ENCODE data around the gene CEP57.

Gene CEP57

DNA sequence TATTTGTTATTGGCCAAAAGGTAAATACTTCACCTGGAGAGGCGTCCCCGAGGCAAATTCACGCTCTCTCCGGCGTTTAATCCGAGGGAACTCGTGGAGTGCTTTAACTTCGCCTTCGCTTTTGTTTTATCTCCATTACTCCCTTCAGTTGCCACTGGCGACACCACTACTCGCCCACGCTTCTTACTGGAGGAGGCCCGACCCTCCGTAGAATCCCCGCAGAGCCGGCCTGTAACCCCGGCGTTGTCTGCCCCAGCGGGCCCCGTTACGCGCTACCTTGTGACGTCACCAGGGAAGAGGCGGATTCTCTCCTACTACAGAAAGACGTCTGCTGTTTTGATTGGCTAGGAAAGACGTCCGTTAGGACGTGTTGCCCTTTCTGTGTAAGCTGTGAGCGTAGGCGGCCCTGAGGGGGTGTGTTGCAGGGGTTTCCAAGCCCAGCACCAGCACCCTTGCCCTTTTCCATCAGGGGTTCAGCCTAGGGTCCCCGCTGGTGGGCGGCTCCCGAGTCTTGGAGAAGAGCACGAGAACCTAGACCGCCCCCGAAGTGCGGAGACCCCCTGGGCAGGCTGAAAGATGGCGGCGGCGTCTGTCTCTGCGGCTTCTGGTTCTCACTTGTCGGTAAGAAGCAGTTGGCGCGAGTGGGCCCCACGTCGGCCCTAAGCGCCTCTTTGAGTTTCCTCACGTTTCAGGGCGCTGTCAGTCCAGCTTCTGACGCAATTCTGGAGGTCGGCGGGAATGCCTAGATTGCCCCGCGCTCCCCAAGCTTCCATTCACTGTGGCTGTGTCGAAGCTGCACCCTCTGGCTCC, at the start of gene CEP57:
TSS of gene CEP57 (plus strand) at position 376 of the 810 bp plus-strand sequence. CDS start at position 577, 201 bp downstream.
- DNase-seq: peak; percentile 88

DNA sequence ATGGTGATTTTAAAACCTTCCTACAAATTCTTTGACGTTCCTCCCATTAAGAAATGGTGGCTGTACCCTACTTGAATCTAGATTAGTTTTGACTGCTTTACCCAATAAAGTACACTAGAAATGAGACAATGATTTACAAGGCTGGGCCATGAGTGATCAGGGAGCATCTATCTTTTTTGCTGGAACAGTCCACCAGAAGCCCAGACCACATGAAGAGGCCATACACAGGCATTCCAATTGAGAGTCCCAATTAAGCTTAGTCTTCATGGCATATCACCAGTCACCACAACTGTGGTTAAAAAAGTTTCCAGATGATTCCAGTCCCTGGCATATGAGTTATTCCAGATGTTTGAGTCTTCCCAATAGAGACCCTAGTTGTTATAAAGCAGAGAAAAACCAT, 40.2 kb upstream of the CEP57 start:
- no peak for DNase-seq

- DNase-seq: no peak
Measured at GRCh38 chr11:95751515-95751914, 38.8 kb upstream of the CEP57 start.

DNA sequence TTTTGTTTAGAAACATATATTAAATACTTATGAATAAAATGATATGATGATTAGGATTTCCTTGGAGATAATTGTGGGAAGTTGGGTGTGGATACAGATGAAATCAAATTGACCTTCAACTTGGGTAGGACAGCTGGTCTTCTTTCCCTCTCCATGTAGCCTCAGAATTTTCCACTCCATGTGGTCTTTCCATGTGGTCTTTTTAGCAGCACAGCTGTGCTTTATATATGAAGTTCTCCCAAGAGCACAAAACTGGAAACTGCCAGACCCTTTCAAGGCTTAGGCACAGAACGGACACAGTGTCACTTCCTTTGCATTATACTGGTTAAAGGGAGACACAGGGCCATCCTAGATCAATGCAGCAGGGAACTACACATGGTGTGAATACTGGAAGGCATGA, 29.4 kb upstream of the CEP57 start:
- no peak for DNase-seq

DNA sequence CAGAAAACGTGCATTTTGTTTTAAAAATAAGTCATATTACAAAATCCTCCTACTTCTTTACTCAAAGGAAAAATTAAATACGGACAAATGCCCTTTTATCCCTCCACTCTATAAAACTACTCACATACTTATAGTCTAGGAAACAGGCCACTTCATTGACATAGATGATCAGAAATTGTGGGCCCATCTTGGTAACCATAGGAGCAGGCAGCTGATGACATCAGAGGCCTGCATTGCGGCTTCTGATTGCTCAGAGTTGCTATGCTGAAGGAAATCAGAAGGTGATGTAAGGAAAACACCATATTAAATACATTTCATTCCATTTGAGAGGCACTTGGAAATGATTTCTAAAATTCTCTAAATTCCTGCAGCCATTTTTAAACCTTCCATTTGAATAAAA, 27.8 kb upstream of the CEP57 start:
- no peak for DNase-seq

GRCh38 chr11:95764267-95764898, 25.9 kb upstream of the CEP57 start:
- DNase-seq: peak; percentile 30

GRCh38 chr11:95766701-95767100, 23.6 kb upstream of the CEP57 start:
- no peak for DNase-seq

DNA sequence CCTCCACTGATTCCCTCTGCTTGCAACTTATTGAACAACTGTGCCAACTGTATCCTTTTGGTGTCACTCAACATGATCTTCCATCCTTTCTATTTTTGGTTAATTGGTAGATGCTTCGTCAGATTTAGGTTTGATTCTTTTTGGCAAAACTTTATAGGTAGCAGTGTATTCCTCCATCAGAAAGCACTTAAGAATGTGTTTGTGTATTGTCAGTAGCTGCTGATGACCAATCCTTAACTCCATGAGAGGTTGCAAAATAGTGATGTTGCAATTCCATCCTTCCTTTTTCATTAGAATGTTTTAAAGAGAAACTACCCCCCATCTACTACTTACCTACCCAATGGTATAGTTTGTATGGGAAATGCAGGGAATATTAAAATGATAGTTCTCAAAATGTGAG, 22.8 kb upstream of the CEP57 start:
- DNase-seq: no peak

GRCh38 chr11:95768521-95768920, 21.8 kb upstream of the CEP57 start:
- DNase-seq: no peak

- DNase-seq: no peak
Measured at GRCh38 chr11:95776859-95777258, 13.4 kb upstream of the CEP57 start.

- DNase-seq: no peak
Measured at GRCh38 chr11:95778699-95779098, 11.6 kb upstream of the CEP57 start.

GRCh38 chr11:95780544-95780943, 9.8 kb upstream of the CEP57 start:
- DNase-seq: no peak

DNA sequence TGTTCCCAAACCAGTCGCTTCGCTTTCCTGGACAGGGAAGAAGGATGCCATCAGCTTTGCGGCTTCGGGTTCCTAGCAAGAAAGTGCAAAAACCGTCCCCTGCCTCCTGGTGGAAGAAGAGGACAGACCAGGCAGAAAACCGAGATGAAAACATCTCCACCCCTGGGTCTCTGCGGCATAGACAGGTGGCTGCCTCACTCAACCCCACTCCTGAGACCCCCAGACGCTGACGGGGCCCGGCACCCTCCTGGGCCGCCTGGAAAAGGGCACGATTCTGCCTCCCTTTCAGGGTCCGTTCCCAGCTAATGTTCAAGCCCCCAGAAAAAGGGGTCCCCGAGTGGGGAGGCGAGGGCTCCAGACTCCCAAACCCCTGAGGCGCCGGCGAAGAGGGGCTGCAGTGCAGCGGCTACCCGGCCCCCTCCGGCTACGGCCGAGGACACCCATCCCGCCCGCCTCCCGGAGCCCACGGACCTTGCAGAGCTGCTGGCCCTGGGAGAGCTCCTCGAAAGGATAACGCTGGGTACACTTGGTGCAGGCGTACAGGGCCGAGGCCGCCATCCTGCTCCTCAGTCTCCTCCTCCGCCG, 1.3 kb upstream of the CEP57 start:
- no peak for DNase-seq

DNA sequence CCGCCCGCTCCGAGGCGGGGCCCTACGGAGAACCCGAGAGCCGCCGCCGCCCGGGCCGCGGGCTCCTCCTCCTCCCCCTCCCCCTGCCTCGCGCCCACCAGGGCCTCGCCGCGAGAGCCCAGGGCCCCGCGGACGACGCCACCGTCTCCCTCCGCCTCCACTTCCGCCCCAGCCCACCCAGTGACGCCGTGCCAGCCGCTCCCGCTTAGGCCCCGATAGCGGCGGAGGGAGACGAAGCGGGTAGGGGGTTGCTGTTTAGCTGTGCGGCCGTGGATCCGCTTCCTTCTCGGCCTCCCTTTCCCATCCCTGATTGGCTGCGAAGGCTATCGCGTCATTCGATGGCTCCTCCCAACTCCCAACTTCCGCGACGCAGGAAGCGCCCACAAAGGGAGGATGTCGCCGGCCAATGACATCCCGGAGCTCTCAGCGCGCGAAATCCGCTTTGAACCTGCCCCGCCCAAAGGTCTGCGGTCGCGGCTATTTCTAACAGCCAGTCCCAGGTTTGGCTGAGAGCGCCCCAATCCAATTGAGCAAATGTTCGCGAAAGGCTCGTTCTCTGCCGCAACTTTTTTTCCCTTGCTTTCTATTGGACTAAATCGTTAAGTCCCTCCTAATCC, 684 bp upstream of the CEP57 start, which contains the start of gene FAM76B:
TSS of gene FAM76B (minus strand) at position 277 of the 617 bp plus-strand sequence. CDS start 304 bp downstream, outside the sequence.
- peak; percentile 92 for DNase-seq

- peak; percentile 38 for DNase-seq
Measured at GRCh38 chr11:95790933-95791708, 823 bp downstream of the CEP57 start.

DNA sequence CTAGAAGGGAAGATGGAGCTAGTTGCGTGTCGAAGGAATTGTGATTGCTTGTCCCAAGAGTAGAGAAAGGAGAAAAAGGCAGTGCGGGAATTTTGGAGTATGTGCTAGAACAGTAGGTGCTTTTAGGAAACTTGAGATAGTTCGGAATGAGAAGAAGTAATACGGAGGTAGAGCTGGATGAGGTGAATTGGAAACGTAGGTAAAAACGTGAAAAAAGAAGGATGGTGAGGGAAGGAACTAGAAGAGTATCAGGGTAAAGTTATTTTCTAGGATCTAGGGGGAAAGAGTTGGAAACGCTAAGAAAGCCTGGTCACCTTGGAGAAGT, 1.4 kb downstream of the CEP57 start:
- no peak for DNase-seq

- no peak for DNase-seq
Measured at GRCh38 chr11:95792200-95792599, 1.9 kb downstream of the CEP57 start.

DNA sequence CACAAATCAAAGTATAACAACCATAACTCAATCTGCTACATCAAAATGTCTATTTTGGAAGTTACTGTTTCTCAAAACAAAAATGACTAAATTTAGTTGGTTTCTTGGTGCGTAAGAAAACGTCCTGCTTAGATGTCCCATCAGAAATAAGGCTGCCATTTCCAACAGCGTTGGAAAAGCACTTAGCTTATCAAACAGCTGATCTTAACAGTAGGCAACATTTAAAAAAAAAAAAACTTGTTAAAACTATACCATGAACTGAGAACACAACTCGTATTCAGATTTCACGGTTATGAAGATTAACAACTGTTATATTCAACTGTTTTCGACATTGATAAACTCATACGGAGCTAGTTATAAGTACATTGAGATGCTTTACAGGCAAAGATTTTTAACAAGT, 2.4 kb downstream of the CEP57 start:
- no peak for DNase-seq

DNA sequence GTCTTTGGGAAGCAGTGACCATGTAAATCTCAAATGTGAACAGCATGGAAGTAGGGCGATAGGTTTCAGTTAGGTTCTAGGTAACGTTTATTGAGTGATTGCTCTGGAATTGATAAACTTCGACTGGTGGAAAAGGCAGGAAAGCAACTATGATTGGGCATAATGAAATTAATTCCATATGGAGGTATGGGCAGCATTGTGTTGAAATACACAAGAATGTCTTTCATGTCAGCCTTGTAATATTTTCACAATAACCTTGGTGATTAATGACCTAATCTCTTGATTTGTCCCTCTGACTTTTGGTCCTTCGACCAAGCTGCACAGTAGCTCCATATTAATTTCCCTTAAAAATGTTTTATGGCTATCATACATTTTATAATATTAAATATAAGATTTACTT, 2.8 kb downstream of the CEP57 start:
- DNase-seq: no peak

DNA sequence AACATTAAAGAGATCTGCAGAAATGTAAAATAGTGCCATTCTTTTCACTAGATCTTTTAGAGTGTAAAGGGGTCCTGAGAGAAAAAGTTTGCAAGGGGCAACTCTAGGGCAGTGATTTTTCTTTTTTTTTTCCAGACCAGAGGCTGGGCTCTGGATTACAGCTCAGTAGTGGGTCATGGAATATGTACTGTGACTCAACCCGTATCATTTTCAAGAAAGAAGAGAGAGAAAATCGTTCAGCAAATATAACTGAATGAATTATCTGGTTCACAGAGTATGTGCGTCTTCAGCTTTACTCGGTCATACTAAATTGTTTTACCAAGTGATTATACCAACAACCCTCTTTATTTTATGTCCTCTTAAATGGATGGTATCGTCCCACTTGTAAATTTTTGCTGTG, 3.8 kb downstream of the CEP57 start:
- no peak for DNase-seq

GRCh38 chr11:95795627-95796295, 5.5 kb downstream of the CEP57 start:
- DNase-seq: no peak

GRCh38 chr11:95796501-95796900, 6.2 kb downstream of the CEP57 start:
- DNase-seq: no peak
